GM23248 (cell line): Measurements from ENCODE around the gene PIEZO2.

Experiments
- EZH2 ChIP-seq: fragments of 200-600 bp; sonication (generic); IDR thresholded peaks from 2 replicates; pipeline ENCODE4 v1.6.1; 2018; ENCODE audit warnings: antibody characterized with exemption, mild to moderate bottlenecking; ENCODE audit not compliant: insufficient read depth, poor library complexity, severe bottlenecking
- EZH2phosphoT487 ChIP-seq: fragments of 200-600 bp; sonication (generic); IDR thresholded peaks from 2 replicates; pipeline ENCODE4 v1.6.1; 2018; ENCODE audit warnings: antibody characterized with exemption, moderate library complexity, mild to moderate bottlenecking, low read depth; ENCODE audit not compliant: insufficient read depth

GRCh38 chr18:10899481-10899880, 249.9 kb downstream of the PIEZO2 start:
- TF ChIP-seq EZH2 (no peak), EZH2phosphoT487 (no peak)
